ENCODE measurements around the gene RTL5. TPM values are rescaled to one million over a fixed set of nuclear protein-coding genes. Genes with fewer than 3 reads are reported as not detected.

The RTL5 gene
- total and polyA plus RNA-seq, 10 of the 15 experiments (the other 5 are each of a cell fraction or from before 2014, with no cell fraction given): under 0.01 to 0.10 (median 0.03) TPM; not detected in 5

- no TSS peak for BruUV-seq (replicated peaks)
- ChIA-PET POLR2A (no interaction called here), RAD21 (ENCODE audit: unreplicated experiment) (no interaction called here), CTCF (no interaction called here), SMC1A (ENCODE audit: uncharacterized antibody, unreplicated experiment) (no interaction called here)
- Histone ChIP-seq H4K20me1 (ENCODE audit: control insufficient read depth, insufficient read depth) (no peaks in the 10 kb centered on the region), H3K27ac (ENCODE audit: control insufficient read depth, insufficient read depth) (no peak overlapping the region), H3K79me2 (ENCODE audit: control insufficient read depth, insufficient read depth, low read length) (no peaks in the 10 kb centered on the region), H3K27me3 (replicated peaks in 1 of 2; ENCODE audit: control insufficient read depth in 2 of 2, insufficient read depth in 2 of 2, low read length in 1 of 2) (peaks cover 0 to 2% of the 10 kb centered on the region in 2 experiments; a peak in 1 of 4 replicates), H3K4me1 (ENCODE audit: control insufficient read depth, insufficient read depth, low read length) (no peaks in the 10 kb centered on the region), H2AFZ (ENCODE audit: control insufficient read depth, low read depth, low read length) (no peak overlapping the region), H3K9ac (ENCODE audit: control insufficient read depth, insufficient read depth, low read length) (no peak overlapping the region), H3K9me3 (replicated peaks; ENCODE audit: control insufficient read depth, insufficient read depth, low read length) (no peaks in the 10 kb centered on the region), H3K36me3 (ENCODE audit: control insufficient read depth in 2 of 2, insufficient read depth in 2 of 2, low read length in 1 of 2) (no peaks in the 10 kb centered on the region), H3K4me3 (no peak overlapping the region), H3K4me2 (ENCODE audit: control insufficient read depth, insufficient read depth) (no peak overlapping the region)
- DNase-seq (ENCODE audit: low read depth, low spot score) (no peak), ATAC-seq (no peak), FAIRE-seq (no peak)
- in situ Hi-C loops (cut with MboI) (no loop called here), intact Hi-C loops (cut with micrococcal nuclease; ENCODE audit: unreplicated experiment) (no loop called here)
- WGBS (ENCODE audit: insufficient coverage, insufficient replicate concordance, low lambda C conversion rate, missing lambda C conversion rate): 49% methylated on average over 11 of the region's 12 CpGs
- TF ChIP-seq NFYB (IDR thresholded peaks at IDR 0.05; ENCODE audit: insufficient read depth, low read depth, low read length) (no peak), BCLAF1 (IDR thresholded peaks at IDR 0.05) (no peak), PRDM15 (CRISPR knock-in tag; IDR thresholded peaks at IDR 0.05) (no peak), HDGF (IDR thresholded peaks at IDR 0.05) (no peak), FOXK2 (IDR thresholded peaks at IDR 0.05) (no peak), GABPA (IDR thresholded peaks at IDR 0.05; ENCODE audit: low read depth) (no peak), CUX1 (IDR thresholded peaks at IDR 0.05; ENCODE audit: insufficient replicate concordance, low read depth, low read length) (no peak), CHD1 (IDR thresholded peaks at IDR 0.05; ENCODE audit: low read depth, low read length) (no peak), KAT2A (conservative IDR thresholded peaks at IDR 0.05; ENCODE audit: control insufficient read depth, low read depth, low read length) (no peak)
Measured at GRCh38 chrX:72079607-72080006, 52.1 kb downstream of the RTL5 start.

All from GM12878 (cell line).